ENCODE measurements around the gene CPNE7.
"Not testable (repeated sequence)": the region's sequence is repeated elsewhere in the genome, so short reads cannot be mapped to it uniquely, and the experiment has no call there.

Gene CPNE7

DNA sequence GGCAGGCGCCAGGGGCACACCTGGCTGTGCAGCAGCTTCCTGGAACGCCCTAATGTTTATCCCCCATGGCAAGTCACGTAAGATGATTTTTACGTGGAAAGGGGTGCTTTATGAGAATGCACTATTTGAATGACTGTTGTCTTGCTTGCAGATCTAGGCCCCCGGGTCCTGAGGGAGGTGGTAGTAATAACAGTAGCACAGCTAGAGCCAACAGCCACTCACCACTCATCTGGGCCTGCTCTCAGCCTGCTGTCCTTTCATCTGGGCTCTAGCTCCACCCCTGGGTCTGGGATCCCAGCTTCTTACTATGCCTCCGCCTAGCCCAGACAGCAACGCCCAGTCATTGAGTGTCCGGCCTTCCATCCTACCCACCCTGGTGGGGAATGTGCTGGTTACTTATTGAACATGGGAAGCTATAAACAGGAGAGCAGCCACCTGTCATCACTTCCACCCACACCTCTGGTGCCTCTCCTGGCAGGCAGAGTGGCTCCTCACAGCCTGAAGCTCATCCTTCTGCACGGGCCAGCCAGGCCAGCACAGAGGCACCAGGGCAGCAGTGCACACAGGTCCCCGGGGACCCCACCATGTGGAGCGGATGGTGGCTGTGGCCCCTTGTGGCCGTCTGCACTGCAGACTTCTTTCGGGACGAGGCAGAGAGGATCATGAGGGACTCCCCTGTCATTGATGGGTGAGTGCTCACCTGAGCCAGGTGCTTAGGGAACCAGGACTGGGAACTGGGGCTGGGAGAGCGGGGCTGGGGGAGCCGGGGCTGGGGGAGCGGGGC lies 54.5 kb downstream of the CPNE7 start:
- DNase-seq = no peak

DNA sequence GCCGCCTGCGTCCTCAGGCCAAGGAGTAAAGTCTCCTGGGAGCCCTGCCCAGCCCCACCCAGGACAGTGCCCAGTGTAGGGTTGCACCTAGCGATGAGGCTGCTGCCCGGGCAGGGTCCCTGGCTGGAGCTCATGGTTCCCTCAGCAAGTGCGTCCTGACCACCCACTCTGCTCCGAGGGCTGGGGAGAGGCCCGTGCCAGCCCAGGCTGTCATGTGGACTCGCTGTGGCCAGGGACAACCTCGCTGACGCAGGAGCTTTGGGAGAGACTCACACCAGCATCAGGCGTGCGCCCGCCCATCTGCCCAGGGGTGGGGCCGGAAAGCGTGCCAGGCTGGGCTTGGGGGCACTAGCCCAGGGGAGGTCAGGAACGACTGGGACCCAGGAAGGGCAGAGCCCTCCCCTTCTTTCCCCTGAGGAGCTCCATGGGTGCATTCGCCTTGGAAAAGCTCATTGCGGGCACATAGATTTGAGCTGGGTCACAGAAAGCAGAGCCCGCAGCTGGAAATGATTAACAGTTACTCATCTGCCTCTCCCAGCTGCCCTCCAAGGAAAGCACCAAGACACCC lies 57.6 kb downstream of the CPNE7 start:
- DNase-seq = no peak

DNA sequence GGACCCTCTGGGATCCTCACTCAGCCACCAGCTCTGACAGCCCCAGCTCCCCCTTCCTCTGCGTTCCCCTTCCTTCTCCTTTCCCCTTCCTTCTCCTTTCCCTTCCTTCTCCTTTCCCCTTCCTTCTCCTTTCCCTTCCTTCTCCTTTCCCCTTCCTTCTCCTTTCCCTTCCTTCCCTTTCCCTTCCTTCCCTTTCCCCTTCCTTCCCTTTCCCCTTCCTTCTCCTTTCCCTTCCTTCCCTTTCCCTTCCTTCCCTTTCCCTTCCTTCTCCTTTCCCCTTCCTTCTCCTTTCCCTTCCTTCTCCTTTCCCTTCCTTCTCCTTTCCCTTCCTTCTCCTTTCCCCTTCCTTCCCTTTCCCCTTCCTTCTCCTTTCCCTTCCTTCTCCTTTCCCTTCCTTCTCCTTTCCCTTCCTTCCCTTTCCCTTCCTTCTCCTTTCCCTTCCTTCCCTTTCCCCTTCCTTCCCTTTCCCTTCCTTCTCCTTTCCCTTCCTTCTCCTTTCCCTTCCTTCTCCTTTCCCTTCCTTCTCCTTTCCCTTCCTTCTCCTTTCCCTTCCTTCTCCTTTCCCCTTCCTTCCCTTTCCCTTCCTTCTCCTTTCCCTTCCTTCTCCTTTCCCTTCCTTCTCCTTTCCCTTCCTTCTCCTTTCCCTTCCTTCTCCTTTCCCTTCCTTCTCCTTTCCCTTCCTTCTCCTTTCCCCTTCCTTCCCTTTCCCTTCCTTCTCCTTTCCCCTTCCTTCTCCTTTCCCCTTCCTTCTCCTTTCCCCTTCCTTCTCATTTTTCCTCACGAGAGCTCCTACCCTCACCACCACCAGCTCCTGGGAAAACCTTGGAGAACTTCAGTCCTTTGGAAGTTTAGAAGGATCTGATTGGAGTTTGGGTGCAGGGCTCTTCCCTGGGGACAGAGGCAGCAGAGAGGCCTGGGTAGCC lies 59.2 kb downstream of the CPNE7 start:
- not testable (repeated sequence) for DNase-seq

DNA sequence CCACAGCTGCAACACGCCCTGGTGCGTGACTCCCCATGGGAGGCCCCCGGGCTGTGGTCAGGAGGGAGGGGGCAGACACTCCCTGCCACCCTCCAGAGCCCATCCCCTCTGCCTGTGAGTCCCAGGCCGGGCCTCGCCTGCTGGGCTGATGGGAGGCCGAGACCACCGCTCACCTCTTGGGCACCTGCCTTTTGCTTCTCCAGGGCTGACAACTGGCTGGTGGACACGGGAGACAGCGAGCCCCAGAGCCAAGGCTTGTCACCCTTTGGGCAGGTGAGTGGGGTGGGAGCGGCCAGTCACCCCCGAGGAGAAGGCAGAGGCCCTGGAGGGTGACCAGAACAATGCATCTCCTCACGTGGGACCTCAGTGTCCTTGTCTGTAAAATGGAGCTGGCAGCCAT lies 61.1 kb downstream of the CPNE7 start:
- DNase-seq = no peak

DNA sequence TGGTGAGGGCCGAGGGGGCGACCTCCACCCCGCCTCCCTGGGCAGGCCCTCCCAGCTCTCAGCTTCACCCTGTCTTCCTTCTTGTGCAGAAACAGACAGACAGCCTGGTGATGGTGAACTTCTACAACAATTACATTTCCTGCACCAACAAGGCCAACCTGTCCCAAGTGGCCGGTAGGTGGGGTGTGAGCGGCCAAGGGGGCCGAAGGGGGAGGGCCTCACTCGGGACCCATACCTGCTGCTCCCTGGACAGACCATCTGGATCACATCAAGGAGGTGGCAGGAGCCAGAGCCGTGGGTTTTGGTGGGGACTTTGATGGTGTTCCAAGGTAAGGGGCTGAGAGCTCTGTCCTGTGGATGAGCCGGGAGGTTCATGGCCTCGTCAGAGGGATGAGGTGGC lies 61.8 kb downstream of the CPNE7 start:
- DNase-seq = no peak

DNA sequence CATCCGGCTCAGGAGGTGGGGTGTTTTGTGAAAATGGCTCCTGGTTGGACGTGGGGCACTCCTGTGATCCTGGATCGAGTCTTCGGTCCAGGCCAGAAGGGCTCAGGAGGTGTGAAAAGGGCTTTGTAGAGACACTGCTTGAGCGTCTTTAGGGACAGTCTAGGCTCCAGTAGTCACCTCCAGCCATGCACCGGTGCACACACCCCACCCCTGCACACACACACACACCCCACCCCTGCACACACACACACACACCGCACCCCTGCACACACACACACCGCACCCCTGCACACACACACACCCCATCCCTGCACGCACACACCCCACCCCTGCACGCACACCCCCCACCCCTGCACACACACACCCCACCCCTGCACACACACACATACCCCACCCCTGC lies 62.9 kb downstream of the CPNE7 start:
- DNase-seq = no peak

DNA sequence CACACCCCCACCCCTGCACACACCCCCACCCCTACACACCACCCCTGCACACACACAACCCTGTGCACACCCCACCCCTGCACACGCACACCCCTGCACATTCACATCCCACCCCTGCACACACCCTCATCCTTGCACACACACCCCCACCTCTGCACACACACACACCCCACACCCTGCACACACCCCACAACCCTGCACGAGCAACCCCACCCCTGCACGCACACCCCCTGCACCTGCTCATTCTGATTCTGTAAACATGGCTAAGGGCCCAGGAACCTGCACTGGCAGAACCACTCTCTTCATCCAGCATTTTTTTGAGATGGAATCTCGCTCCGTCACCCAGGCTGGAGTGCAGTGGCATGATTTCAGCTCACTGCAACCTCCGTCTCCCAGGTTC lies 63.8 kb downstream of the CPNE7 start:
- no peak for DNase-seq

DNA sequence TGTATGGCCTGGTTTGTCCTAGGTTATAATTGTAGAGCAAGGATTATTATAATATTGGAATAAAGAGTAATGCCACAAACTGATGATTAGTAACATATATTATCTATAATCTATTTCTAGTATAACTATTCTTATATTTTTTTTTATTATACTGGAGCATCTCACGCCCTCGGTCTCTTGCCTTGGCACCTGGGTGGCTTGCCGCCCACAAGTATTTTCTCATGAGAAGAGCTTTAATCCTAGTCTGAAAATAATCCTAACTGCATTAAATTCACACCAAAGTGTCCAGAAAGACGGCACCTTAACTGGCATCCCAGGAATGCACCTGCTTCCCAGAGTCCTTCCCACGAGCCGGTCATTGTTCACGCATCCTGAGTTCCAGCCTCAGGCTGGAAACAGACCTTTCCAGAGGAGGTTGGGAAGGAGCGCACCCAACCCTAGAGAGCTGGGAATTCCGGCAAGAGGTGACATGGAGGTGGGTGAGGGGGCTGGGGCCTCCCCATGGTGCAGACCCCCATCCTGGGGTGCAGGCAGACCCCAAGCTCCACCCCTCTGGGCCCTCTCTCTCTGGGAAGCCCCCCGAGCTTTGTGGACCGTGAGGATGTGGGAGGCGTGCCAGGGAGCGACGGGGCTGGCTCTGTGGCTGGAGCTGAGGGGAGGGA lies 66.0 kb downstream of the CPNE7 start:
- no peak for DNase-seq

DNA sequence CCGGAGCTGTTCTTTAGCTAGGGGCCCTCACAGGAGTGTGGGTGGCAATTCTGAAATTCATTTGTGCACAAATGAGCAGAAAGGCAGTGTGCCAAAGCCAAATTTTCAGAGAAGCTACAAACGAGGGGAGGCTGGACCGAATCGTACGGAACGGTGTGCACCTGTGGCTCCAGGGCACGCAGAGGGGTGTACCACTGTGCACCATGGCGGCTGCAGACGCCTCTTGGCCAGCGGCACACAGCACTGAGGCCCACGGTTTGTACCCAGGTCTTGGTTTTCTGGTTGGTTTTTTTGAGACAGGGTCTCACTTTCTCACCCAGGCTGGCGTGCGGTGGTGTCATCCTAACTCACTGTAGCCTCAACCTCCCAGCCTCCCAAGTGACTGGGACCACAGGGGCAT lies 67.0 kb downstream of the CPNE7 start:
- no peak for DNase-seq

DNA sequence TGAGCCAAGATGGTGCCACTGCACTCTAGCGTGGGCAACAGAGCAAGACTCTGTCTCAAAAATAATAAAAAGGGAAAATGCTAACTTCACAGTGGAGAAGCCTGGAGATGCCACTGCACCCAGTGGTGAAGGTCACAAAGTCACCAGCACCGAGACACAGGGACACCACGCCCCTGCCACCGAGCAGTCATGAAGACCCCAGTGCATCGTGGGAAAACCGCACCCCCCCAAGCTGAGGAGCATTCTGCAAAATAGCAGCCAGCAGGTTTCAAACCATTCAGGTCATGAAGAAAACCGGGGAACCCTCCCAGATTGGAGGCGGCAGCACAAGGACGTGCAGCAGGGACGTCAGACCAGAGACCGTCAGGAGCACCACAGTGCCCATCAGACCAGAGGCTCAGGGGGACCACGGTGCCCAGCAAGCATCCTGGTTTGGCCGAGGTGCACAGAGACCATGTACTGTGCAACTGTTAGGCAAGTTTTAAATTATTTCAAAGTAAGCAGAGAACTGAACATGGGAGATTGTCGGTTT lies 68.3 kb downstream of the CPNE7 start:
- DNase-seq = no peak

DNA sequence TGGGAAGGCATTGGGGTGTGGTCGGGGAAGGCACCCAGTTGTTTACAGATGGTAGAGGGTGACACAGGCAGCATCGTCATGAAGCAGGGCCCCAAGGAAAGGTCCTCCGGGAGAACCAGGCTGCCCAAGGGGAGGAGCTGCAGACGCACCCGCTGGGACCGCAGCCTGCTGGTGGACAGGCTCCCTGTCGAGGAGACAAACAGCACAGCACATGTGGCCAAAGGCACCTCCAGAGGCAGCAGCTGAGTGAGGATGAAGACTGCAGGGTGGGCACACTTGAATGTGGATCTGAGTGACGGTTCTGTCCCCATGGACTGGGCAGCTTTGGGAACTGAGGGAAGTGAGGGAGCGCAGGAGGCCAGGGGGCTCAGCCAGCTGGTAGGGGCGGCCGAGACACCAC lies 69.6 kb downstream of the CPNE7 start:
- DNase-seq = no peak

DNA sequence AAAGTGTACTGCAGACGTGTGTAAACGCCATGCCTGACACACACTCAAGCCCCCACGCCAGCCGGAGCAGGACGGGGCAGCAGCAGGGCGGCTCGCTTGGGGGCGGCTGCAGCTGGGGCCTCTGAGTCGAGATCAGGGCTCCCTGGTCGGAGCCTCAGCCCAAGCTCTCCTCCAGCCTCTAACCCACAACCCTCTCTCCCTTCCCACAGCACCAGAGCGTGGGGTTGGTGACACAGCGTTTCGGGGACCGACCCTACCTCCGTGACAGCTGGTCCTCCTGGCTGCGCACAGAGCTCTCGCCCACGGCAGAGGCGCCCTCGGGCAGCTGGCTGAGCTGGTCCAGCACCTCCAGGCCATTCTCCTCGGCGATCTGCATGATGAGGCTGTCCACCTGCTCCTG lies 70.7 kb downstream of the CPNE7 start:
- DNase-seq = no peak
